ENCODE data around the gene ABCG2.

- TF ChIP-seq NFRKB (IDR thresholded peaks at IDR 0.05) (no peak), SUZ12 (IDR thresholded peaks at IDR 0.05) (no peak), FOXK2 (IDR thresholded peaks at IDR 0.05) (no peak), ARNT (IDR thresholded peaks at IDR 0.05) (no peak), SP1 (IDR thresholded peaks at IDR 0.05) (no peak), FOXM1 (IDR thresholded peaks at IDR 0.05; ENCODE audit: borderline replicate concordance) (no peak)
Observed at GRCh38 chr4:88064410-88064809, 94.0 kb downstream of the ABCG2 start.

All from HEK293T (cell line).